Left forelimb (tissue), 1 donor: Measurements from ENCODE around the gene MICAL2.
A peak's percentile ranks its signal among the peaks of the same experiment; 100 is the strongest.

Experiments used
- DNase-seq: peaks from one replicate; pipeline ENCODE4 v3.0.0-alpha.2; 2018; ENCODE audit warnings: low spot score

MICAL2 gene

DNA sequence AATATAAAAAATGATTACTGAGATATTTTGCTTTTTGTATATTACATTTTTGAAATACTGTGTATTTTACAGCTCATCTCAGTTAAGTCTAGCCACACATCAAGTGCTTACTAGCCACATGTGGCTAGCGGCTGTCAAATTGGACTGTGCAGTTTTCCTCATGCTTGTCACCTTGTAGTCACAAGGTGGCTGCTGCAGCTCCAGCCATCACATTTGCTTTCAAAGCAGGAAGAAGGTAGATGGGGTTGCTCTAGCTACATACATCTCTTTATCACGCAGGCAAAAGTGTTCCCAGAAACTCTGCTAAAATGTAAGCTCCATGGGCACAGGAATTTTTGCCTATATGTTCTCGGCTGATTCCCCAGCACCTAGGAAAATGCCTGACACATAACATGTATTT lies 61.5 kb downstream of the MICAL2 start:
- no peak for DNase-seq

DNA sequence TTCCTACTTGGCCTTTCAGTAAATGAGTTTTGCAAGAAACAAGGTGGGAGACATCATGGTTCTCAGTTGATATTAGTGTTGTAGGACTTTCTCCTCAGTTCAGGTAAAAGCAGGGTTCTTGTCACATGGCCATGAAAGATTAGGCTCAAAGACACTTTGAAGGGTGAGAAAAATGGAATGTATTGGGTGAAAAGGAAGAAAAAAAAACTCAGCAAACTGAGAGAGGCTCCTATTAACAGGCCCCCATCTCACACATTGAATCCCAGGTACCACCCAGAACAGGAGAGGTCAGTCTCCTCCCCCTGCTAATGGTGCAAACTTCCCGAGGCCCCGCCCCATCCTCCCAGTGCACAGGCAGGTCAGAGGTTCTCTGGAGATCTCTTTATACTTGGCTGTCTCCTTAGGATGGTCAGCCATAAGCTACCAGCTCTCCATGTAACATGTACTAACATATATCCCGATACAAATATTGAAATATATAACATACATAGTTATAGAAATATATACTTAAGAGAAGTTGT lies 62.2 kb downstream of the MICAL2 start:
- DNase-seq = no peak

- no peak for DNase-seq
Measured at GRCh38 chr11:12173111-12173510, 62.7 kb downstream of the MICAL2 start.

DNA sequence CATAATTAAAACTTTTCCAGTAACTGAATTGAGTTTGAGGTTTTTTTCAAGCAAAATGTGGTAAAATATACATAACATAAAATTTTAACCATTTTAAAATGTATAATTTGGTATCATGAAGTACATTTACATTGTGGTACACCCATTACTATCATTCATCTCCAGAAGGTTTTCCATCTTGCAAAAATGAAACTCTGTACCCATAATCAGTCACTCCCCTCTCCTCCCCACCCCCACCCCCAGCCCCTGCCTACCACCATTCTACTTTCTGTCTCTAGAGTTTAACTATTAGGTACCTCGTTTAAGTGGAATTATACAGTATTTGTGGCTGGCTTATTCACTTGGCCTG lies 63.7 kb downstream of the MICAL2 start:
- DNase-seq = no peak

DNA sequence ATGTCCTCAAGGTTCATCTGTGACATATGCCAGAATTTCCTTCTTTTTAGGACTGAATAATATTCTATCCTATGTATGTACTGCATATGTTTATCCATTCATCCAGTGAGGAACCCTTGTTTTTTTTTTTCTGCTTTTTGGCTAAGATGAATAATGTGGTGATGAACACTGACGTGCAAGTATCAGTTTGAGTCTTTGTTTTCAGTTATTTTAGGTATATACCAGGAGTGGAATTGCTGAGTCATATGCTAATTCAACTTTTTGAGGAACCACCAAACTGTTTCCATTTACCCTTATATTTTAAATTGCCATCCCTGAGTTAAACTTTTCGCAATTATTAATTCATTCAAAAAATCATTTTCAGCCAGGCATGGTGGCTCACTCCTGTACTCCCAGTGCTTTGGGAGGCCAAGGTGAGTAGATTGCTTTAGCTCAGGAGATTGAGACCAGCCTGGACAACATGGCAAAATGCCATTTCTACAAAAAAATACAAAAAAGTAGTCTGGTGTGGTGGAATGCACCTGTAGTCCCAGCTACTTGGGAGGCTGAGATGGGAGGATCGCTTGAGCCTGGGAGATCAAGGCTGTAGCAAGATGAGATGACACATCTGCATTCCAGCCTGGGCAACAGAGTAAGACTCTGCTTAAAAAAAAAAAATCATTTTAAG lies 64.2 kb downstream of the MICAL2 start:
- DNase-seq = no peak

GRCh38 chr11:12175694-12176241 lies 65.4 kb downstream of the MICAL2 start:
- DNase-seq = no peak

DNA sequence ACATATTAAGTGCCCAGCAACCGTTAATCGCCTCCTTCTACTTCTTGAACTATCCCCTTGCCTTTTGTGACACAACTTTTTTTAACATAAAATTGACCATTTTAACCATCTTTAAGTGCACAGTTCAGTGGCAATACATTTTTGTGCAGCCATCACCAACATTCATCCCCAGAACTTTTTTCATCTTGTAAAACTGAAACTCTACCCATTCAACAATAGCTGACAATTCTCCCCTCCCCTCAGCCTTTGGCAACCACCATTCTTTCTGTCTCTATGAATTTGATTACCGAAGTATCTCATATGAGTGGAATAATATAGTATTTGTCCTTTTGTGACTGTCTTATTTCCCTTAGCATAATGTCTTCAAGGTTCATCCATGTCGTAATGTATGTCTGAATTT lies 66.0 kb downstream of the MICAL2 start:
- DNase-seq = no peak

DNA sequence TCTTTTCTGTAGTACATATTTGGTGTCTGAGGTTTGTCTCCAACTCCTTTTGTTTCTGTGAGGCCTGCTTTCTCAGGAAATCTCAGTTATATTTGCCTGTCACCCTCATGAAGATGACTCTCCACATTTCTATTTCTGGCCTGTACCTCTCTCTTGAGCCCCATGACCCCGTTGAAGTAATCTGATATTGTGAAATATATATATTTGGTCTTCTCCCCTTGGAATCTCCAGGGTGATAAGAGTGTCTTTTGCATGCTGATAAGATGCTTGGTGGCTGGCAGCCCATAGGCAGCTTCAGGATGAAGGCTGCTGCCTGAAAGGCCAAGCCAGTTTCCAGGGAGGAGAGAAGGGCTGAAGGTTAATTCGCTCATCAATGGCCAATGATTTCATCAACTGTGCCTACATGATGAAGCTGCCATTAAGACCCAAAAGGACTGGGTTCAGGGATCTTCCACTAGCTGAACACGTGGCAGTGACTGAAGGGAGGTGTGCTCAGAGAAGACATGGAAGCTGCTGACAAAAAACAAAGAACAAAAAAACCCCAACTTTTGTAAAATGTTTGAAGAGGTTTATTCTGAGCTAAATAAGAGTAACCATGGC lies 67.4 kb downstream of the MICAL2 start:
- no peak for DNase-seq

DNA sequence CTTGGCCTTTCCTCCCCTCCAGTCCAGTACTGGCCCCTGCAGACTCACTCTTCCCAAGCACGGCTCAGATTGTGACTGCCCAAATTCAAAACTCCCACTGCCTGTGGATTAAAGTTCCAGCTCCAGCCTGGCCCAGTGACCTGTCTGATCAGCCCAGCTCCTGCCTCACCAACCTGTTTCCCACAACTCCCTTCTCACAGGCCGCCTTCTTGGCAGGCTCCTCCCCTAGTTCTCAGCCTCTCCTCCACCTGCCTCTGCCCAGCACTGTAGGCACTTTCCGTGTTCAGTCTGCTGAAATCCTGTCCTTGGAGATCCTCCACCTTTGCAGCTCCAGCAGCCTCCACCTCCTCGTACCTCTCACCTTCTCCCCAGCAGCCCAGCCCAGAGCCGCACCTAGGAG lies 68.6 kb downstream of the MICAL2 start:
- no peak for DNase-seq

GRCh38 chr11:12179531-12179930 lies 69.1 kb downstream of the MICAL2 start:
- peak; percentile 26 for DNase-seq

GRCh38 chr11:12180257-12181205 lies 70.1 kb downstream of the MICAL2 start:
- peak; percentile 30 for DNase-seq

DNA sequence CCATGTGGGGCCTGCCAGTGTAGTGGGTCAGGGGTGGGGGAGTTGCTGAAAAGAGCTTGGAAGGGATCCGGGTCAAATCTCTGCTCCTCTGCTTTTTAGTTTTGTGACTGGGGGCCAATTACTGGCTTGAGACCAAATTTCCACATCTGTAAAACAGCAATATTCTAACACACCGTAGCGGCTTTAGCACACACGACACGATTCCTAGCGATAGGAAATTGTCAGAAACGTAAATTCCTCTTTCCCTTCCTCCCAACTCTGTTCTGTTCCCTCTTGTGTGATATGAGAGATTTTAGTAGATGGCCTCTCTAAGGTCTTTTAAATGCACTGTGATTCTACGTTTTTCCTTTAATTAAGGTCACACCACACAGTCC lies 71.9 kb downstream of the MICAL2 start:
- DNase-seq = peak; percentile 61

DNA sequence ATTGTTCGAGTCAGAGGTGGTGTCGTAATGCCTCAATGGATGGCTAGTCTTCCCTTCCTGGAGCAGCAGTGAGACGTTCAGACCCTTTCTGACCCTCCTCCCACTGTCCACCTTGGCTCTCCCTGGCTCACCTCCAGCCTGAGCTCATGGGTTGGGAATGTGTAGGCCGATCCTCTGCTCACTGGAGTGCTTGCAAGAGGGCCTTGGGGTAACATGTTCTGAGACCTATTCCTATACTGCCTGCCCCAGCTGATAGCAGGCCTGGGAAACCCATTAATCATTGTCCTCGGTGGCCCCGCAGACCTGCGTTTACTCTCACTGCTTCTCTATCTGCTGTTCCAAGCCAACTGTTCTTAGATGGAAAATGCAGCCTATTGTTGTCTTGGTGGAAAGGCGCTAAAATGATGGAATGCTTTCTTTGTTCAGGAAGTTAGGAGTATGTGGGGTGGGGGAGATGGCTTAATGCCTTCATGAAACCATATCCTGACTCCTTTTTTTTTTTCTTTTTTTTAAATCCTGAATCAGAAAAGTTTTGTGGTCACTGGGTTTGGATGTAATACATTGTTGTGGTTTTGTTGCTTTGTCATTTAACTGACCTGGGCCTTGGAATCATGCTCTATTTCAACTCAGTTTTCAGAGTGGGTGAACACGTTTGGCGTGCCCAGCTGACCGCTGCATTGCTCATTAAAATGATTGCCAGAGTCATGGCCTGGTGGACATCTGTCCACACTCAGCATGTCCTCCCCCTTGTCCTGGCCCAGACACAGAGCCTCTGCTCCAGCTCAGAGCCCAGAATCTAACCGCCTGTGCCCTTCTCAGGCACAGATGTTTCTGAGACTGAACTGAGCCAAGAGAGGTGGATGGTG lies 72.5 kb downstream of the MICAL2 start:
- peak; percentile 78 for DNase-seq

DNA sequence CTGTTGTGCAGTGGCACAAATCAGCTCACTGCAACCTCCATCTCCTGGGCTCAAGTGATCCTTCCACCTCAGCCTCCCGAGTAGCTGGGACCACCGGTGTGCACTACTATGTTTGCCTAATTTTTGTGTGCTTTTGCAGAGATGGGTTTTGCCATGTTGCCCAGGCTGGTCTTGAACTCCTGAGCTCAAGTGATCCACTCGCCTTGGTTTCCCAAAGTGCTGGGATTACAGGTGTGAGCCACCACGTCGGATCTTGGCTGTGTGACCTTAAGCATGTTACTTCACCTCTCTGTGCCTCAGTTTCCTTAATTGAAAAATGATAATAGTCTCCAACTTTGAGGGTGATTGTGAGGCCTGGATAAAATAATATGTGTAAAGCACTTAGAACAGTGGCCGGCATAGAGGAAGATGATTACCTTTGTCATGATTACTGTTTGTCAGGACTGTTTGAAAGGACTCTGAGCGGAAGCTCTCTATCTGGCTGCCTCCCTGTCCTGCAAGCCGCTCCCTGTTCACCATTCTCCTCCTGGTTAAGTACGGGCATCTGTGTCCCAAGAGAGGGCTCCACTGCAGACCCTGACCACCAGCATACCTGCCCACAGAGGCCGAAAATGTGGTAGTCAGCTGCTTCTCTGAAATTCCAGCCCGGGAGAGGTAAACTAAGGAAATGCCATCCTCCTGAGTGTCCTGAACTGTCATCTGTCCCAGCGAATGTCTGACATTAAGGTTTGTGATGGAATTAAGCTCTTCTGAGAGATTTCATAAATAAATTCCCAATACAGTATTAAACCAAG lies 73.6 kb downstream of the MICAL2 start:
- peak; percentile 36 for DNase-seq

GRCh38 chr11:12184699-12185098 lies 74.3 kb downstream of the MICAL2 start:
- DNase-seq = peak; percentile 5

DNA sequence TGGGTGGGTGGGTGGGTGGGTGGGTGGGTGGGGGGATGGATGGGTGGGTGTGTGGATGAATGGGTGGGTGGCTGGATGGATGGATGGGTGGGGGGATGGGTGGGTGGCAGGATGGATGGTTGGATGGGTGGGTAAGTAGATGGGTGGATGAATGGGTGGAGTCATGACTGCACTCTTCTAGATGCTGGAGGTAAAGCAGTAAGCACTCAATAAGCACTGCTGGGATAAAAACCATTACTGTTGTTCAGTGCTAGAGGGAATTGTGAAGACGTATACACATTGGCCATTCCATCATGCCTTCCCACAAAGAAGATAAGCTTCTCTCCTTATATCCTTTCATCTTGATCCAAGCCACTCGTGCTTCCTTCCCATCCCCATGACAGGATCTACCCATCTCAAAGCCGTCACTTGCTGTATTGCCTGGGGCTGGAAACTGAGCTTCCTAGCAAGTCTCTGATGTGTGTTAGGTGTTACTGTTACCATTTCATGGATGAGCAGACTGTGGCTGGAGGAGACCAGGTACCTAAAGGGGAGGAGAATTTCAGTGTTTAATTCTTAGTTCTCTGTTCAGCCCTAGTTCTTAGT lies 74.8 kb downstream of the MICAL2 start:
- DNase-seq = peak; percentile 11

DNA sequence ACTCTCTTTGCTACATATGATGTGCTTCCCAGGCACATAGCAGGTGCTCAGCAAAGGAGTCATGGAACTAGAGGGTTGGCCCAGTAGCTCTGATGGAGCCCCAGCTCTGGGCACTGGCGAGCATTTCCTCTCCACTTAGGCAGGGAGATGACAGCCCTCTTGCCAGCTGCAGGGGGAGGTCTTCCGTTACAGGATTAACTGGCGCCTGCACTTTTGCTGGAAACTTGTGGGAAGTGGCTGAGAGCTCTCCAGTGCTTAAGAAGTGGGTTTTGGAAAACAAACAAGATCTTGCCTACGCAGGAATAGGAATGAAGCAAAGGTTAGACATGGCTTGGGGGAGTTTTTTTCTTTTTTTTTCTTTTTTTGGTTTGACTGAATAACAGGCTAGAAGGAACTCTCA lies 75.5 kb downstream of the MICAL2 start:
- DNase-seq = peak; percentile 69

- peak; percentile 58 for DNase-seq
Measured at GRCh38 chr11:12186701-12187100, 76.3 kb downstream of the MICAL2 start.

GRCh38 chr11:12187399-12187798 lies 77.0 kb downstream of the MICAL2 start:
- peak; percentile 44 for DNase-seq
